Measurements from ENCODE around the gene OPN1SW.

DNA sequence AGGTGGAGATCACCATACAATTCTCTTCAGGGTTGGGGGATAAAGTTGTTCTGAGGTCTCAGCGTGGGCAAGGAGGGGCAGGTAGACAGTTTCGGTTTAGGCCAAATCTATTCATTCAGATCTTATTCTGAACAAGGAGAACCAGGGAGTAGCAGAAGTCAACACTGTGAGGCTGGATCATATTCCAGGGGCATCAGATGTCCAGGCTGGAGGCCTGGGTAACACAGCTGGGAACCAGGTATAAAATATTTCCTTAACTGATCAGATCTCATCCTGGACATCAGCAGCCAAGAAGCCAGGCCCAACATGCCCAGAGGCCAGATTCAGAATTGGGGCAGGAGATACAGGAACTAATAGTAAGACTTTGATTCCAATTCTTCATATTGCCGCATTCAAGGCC, 35.4 kb upstream of the OPN1SW start:
- TF ChIP-seq, protein P1, sequence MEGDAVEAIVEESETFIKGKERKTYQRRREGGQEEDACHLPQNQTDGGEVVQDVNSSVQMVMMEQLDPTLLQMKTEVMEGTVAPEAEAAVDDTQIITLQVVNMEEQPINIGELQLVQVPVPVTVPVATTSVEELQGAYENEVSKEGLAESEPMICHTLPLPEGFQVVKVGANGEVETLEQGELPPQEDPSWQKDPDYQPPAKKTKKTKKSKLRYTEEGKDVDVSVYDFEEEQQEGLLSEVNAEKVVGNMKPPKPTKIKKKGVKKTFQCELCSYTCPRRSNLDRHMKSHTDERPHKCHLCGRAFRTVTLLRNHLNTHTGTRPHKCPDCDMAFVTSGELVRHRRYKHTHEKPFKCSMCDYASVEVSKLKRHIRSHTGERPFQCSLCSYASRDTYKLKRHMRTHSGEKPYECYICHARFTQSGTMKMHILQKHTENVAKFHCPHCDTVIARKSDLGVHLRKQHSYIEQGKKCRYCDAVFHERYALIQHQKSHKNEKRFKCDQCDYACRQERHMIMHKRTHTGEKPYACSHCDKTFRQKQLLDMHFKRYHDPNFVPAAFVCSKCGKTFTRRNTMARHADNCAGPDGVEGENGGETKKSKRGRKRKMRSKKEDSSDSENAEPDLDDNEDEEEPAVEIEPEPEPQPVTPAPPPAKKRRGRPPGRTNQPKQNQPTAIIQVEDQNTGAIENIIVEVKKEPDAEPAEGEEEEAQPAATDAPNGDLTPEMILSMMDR (IDR thresholded peaks at IDR 0.05; ENCODE audit: low read length) = no peak
- TF ChIP-seq EZH2 (optimal IDR thresholded peaks at IDR 0.05; ENCODE audit: low read depth, low read length) (no peak), EZH2phosphoT487 (IDR thresholded peaks at IDR 0.05; ENCODE audit: low read length) (no peak)
